HG02852 (cell line): ENCODE results near the gene KCNJ1.

Experiments used
- ATAC-seq: cut with Tn5 transposase; IDR thresholded peaks from one replicate; pipeline ENCODE4 v1.9.1; 2021; ENCODE audit warnings: mild to moderate bottlenecking, moderate library complexity; ENCODE audit not compliant: unreplicated experiment

KCNJ1 gene

GRCh38 chr11:128852327-128853023 is 14.6 kb downstream of the KCNJ1 start:
- ATAC-seq = no peak

- peak; percentile 73 for ATAC-seq
These were observed 18.2 kb downstream of the KCNJ1 start for GRCh38 chr11:128848815-128849455.

- no peak for ATAC-seq
These were observed 20.1 kb downstream of the KCNJ1 start for GRCh38 chr11:128846985-128847384.

- ATAC-seq = no peak
These were observed 21.7 kb downstream of the KCNJ1 start for GRCh38 chr11:128845334-128845780.

- no peak for ATAC-seq
These were observed 23.8 kb downstream of the KCNJ1 start for GRCh38 chr11:128843198-128843785.

DNA sequence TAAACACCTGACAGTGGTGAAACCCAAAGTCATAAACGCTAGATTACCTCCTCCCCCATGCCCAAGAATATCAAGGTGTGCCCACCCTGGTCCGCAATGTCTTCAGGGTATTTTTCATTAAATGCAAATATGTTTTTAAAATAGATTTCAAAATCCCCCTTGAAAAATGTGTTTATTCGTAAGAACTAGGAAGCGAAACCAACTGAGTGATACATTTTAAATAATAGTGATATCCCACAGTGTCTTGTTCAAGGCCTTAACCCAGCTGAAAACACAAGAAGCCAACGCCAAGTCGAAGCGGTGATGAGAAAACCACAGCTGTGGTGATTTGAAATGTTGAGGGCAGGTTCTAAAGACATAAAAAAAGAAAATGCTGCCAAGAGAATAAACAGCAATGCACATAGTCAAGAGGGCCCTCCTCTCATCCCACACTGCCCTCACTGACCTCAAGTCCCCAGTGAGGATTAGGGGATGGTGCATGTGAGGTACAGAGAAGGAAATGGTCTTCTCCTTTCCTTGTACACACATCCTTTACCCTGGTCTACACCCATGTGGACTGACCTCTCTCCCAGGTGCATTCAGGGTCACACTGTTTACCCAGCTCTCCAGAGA is 25.5 kb downstream of the KCNJ1 start:
- peak; percentile 64 for ATAC-seq

DNA sequence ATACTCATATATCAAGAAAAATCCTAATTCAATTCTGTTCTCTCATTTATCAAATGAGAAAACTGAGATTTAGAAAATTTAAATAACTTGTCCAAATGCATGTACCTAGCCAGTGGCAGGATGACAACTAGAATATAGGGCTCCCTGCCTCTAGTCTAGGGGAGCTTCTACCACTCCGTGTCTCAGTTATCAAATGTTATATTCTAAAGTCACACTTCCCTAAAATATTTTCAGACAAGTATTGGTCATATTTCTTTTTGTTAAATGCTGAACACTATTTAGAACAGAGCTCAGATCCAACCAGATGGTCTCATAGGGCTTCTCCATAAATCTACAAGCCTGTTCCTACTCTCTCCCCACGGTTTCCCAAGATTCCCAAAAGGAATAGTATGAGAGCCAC is 26.3 kb downstream of the KCNJ1 start:
- no peak for ATAC-seq

GRCh38 chr11:128840137-128840536 is 27.0 kb downstream of the KCNJ1 start:
- no peak for ATAC-seq

- no peak for ATAC-seq
These were observed 28.0 kb downstream of the KCNJ1 start for GRCh38 chr11:128839081-128839480.

- no peak for ATAC-seq
These were observed 29.5 kb downstream of the KCNJ1 start for GRCh38 chr11:128837627-128838026.

DNA sequence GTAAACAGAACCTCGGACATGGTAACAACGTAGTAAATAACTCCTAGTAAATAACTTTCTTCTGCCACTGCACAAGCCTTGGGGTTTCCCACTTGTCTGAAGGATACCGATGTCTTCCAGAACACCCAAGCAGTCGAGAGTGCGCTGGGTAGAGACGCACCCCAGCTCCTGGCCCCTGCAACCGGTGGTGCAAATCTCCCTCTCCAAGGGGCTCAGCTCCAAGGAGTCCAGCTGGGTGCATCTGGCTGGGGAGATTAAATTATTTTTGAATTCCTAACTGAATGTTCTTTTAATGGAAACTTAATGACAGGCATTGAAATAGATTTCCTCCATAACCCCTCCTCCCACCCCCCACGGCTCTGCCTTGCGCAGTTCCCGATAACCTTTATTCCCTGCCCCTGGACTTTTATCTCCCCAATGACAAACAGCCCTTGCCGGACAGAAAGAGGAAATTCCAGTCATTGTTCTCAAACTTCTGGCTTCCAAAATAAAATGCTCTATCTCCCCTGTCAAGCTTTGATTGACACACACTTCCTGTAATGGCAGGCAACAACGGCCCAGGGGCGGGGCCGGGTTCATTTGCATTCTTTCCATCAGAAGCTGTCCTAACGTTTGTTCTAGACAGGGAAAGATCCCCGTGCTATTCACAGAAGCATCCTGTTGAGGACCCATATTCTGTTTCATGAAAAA is 31.2 kb downstream of the KCNJ1 start:
- no peak for ATAC-seq

DNA sequence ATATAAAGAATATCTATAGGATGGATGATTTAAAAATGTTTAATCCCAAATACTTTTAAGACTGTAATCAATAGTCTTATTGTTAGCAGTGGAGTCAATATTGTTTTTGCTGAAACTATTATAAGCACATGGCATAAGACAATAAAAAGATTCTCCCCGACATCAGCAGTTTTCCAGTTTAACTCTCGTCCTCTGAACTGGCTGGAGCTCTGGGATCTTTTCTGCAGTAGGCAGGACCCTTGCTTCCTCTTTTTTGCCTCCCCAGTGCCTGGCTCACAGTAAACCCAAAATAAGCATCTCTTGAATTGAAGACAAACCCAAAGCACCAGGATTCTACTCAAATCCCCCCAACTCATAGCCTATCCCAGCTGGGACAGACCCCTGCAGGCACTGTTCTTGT is 32.9 kb downstream of the KCNJ1 start:
- ATAC-seq = no peak

DNA sequence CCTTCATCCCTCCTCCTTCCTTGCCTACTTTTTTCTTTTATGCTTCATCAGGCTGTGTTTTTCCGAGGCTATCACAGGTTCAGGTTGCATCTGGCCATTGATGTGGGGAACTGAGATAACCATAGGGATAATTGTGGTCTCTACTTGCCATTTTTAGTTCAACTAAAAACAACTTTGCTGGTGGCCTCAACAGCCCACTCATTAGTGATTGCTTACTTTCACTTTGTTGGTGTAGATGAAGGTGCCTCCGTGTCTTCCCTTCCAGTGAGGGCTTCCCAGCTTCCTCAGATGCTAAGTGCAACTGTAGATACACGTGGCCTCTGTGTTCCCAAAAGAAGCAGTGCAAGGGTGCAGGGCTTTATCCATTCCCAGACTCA is 35.0 kb downstream of the KCNJ1 start:
- peak; percentile 64 for ATAC-seq

DNA sequence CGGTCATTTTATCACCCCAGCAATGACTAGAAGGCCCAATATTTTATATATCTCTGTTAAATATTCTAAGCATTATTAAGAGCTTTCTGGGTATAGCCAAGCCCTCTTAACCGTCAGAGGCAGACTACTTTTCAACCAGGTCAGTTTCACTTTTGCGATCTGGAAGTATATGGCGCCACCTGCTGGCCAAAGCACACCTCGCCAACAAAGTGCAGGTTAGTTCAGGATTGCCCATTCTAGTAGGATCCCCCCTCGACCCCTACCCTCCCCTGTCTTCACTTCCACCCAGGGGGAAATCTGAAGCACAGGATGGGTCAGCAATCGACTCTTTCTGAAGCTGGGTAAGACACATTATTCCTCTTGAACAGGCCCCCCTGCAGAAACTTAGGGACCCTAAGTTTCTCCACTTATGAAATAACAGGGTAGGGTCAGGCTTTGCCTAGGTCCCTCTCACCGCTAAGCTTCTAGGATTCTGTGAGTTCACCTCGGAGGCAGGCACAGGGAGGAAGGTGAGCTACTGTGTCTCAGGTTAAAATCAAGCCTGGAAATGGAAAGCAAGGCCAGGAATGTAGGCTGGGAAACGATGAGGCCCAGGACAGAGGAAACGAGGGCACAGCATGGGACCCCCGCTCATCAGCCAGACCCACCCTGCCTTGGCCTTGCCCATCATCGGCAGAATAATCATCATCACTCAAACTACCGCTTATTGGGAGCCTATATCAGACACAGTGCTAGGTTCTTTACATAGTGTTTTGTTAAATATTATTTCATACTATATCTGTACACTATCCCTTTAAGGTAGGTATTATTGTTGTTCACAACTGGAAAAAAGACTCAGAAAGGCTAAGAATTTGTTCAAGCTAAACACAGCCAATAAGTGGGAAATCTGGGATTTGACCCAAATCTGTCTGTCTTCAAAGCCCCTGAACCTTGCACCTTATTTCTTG is 35.6 kb downstream of the KCNJ1 start:
- ATAC-seq = peak; percentile 75

- ATAC-seq = peak; percentile 34
These were observed 36.6 kb downstream of the KCNJ1 start for GRCh38 chr11:128830290-128831173.

- ATAC-seq = no peak
These were observed 38.7 kb downstream of the KCNJ1 start for GRCh38 chr11:128828350-128828749.

DNA sequence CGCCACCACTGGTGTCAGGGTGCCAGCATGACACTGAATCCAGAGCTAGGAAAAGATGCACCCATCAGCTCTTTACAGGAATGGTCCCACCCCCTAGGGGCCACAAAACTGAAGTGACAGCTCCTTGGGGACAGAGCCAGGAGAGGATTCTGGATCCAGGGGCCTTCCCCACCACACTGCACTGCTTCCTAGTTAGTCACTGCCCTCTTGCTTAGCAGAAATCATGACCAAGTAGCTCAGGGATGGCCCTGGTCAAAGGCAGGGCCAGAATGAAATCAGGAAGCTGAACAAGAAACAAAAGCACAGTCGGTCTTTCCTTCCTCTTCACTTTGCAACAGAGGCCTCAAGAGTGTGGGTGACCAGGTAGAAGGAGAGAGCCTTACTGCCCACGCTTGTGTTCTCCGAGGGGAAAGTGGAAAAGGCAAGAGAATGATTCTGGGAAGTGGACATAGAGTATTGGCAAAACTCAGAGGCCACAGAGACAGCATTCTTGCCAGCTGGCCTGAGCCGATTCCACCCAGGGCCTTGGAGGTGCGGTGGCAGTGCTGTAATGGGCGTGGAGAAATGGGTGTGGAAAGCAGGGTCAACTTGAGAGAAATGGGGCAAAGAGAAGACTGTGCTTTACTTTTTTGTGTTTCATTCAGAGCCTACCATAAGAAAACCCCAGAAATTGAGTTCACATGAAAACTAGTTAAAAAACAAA is 39.8 kb downstream of the KCNJ1 start:
- ATAC-seq = no peak

DNA sequence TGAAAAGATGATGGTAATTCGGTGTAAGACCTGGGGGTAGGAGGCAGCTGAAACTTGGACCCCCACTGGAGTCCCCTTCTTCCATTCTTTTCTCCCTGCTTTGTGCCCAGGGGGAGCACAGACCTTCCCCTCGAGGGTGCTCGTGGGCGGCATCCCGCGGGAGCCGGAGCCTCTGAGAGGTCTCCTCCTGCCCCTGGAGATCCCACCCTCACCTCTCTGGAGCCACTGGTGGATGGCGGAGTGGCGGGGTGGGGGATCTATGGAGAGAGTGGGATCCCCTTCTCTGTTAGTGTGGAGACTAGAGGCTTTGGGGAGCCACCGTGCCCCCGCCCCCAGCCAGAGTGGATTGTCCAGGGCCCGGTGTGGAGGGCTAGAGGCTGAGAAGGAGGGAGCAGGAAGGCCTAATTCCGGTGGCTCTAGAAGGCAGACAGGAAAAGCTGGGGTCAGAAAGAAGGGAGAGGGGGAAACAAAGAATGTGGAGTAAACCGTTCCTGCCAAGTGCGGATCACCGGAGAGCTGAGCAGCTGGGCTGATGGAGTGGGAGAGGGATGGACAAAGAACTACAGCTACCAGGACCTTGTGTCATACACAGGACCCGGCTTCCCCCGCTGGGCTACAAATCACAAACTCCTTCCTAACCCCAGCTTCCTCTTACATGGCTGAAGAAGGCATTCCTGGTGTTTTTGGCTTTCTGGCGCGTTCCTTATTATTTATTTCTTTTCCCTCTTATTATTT is 41.9 kb downstream of the KCNJ1 start:
- no peak for ATAC-seq
